ENCODE results near the gene DNM2.
"Not testable (repeated sequence)": the region's sequence is repeated elsewhere in the genome, so short reads cannot be mapped to it uniquely, and the experiment has no call there.

Gene DNM2

GRCh38 chr19:10839114-10840050 lies 121.5 kb downstream of the DNM2 start:
- DNase-seq, result no peak

DNA sequence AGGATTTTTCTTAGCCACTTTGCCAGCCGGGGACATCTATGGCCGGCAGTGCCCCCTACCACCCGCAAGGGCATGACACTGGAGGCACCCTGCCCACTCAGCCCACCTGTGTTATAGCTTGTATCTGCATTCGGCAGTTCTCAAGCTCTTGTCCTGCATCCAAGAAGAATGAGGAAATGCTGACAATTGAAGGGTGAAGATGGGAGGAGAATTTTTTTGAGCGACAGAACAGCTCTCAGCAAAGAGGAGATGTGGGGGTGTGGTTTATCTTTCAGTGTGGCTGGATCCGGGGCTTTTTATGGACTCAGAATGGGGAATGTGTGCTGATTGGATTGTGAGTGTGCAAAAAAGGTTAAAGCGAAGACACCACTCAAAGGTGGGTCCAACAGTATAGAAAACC lies 124.9 kb downstream of the DNM2 start:
- DNase-seq, result no peak

- DNase-seq, result no peak
Measured at GRCh38 chr19:10846500-10847202, 128.8 kb downstream of the DNM2 start.

GRCh38 chr19:10848230-10848856 lies 130.5 kb downstream of the DNM2 start, which contains the start of gene C19orf38:
TSS of gene C19orf38 (plus strand) at chr19:10848415. CDS start at chr19:10848509, 94 bp downstream.
- DNase-seq, result no peak

DNA sequence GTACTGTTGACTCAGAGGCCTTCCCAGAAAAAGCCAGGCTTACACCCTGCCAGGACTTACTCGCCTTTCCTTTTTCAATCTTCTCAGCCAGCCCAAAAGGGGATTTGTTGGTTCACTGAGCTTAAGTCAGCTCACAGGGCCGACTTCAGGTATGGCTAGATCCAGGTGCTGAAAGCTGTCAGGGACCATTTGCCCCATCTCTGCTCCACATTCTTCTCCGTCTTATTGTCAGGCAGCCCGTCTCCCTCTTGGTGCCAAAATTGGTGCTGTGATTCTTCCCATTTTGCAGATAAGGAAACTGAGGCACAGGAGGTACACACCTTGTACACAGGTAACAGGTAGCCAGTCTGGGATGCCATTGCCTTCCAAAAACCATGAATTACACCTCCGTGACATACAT lies 132.8 kb downstream of the DNM2 start:
- DNase-seq, result no peak

- peak; percentile 18 for DNase-seq
Measured at GRCh38 chr19:10852098-10852800, 134.4 kb downstream of the DNM2 start.

DNA sequence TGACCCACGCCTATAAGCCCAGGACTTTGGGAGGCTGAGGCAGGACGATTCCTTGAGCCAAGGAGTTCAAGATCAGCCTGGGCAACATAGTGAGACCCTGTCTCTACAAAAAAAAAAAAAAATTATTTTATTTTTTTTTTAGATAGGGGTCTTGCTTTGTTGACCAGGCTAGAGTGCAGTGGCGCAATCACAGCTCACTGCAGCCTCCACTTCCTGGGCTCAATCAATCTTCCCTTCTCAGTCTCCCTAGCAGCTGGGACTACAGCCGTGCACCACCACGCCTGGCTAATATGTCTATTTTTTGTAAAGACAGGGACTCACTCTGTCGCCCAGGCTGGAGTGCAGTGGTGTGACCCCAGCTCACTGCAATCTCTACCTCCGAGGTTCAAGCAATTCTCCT lies 135.1 kb downstream of the DNM2 start:
- DNase-seq, result no peak

- no peak for DNase-seq
Measured at GRCh38 chr19:10854350-10855089, 136.6 kb downstream of the DNM2 start.

- DNase-seq, result peak; percentile 31
Measured at GRCh38 chr19:10855879-10856522, 138.1 kb downstream of the DNM2 start.

- not testable (repeated sequence) for DNase-seq
Measured at GRCh38 chr19:10856899-10857298, 139.0 kb downstream of the DNM2 start.

DNA sequence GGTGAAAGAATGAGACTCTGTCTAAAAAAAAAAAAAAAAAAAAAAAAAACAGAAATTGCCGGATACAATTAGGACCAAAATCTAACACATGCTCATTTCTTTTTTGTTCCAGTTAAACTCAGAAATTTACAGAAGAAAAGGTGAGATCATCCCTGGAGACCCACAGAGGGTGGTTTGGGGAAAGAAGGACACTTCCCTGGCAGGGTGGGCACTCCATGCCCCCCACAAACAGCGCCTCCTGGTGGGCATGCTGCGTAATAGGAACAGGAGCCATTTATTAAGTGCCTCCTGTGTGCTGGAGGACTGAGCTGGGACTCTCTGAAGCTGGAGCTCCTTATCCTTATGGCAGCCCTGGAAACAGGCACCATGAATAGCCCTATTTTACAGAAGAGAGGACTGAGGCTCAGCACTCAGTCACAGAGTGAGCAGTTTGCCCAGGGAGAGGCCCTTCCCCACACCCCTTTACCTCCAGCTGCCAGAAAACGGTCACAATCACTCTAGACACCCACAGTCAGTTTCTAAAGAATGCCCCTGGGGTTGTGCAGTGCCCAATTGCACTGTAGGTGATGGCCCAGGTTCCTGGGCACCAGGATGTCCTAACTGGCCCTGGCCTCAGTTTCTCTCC lies 140.4 kb downstream of the DNM2 start:
- DNase-seq, result peak; percentile 29

- DNase-seq, result no peak
Measured at GRCh38 chr19:10861103-10861651, 143.3 kb downstream of the DNM2 start.

DNA sequence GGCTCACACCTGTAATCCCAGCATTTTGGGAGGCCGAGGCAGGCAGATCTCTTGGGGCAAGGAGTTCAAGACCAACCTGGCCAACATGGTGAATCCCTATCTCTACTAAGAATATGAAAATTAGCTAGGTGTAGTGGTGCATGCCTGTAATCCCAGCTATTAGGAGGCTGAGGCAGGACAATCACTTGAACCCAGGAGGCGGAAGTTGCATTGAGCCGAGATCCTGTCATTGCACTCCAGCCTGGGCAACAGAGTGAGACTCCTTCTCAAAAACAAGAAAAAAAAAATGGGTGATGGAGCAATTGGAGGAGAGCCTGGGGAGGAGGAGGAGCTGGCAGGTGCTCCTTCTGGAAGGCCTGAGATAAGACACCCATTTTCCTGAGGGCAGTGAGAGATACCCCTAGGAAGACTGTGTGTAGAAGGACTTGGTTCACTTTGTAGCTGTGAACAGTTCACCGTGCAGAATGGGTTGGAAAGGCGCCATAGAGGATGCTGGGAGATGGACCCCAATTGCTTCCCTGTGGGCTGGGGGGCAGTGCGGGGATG lies 144.8 kb downstream of the DNM2 start:
- no peak for DNase-seq

- peak; percentile 19 for DNase-seq
Measured at GRCh38 chr19:10863107-10863717, 145.3 kb downstream of the DNM2 start.

GRCh38 chr19:10864538-10864899 lies 146.6 kb downstream of the DNM2 start:
- peak; percentile 76 for DNase-seq

DNA sequence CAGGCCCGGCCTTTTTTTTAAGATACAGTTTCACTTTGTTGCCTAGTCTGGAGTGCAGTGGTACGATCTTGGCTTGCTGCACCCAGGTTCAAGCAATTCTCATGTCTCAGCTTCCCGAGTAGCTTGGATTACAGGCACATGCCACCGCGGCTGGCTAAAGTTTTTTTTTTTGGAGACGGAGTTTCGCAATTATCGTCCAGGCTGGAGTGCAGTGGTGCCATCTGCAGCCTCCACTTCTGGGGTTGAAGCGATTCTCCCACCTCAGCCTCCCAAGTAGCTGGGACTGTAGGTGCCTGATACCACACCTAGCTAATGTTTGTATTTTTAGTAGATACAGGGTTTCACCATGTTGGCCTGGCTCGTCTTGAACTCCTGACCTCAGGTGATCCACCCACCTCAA lies 148.6 kb downstream of the DNM2 start:
- DNase-seq, result no peak

GRCh38 chr19:10868872-10869547 lies 151.1 kb downstream of the DNM2 start:
- DNase-seq, result no peak

DNA sequence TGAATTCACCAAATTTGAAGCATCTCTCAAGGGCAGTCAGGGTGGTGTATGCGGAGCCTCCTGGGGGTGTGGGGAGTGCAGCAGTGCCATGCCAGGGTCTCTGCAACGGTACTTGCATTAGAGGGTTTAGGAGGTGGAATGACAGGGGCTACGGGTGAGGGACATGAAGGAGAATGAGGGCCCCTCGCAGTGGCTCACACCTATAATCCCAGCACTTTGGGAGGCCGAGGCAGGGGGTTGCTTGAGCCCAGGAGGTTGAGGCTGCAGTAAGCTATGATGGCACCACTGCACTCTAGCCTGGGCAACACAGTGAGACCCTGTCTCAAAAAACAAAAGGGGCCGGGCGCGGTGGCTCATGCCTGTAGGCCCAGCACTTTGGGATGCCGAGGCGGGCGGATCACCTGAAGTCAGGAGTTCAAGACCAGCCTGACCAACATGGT lies 152.0 kb downstream of the DNM2 start:
- not testable (repeated sequence) for DNase-seq

DNA sequence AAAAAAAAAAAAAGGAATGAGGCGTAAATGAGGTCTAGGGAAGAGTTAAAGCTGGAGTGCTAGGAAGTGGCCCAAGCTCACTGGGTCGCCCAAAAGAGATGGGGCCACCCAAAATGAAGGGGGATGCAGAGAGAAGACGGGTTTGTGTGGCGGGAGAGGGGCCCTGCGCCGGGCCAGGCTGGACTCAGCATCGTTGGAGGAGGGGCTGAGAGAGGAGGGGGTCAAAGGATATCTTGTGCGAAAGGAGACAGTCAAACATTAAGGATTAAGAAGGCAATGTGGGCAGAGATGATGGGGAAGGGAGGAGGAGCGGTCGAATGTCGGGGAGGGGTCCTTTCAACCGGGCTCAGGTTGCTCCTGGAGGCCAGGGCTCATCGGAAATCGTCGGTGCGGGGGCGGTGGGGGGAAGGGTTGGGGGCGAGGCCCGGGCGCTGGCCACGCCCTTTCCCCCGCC lies 152.6 kb downstream of the DNM2 start:
- DNase-seq, result no peak
